NCI-H1436 (cell line): ENCODE measurements around the gene TRABD.

Source experiments
- DNase-seq: peaks from one replicate; lab custom pipeline; 2025; lab: John Stamatoyannopoulos, UW

TRABD gene

DNA sequence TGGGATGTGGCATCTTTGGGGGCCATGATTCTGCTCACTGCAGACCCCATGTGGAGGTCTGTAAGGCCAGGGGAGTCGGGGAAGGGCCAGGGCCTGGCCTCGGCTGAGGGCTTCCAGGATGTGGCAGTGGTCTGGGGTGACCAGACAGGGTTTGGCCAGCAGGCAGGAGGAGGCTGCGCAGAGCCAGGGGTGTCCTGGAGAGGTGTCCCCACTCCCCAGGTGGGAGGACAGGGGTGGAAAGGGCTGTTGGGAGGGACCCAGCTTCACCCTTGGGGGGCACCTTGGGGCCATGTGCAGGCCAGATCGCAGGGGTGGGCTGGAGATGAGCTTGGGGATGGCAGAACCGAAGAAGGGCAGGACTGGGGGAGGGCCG is 11.7 kb upstream of the TRABD start:
- DNase-seq = no peak

DNA sequence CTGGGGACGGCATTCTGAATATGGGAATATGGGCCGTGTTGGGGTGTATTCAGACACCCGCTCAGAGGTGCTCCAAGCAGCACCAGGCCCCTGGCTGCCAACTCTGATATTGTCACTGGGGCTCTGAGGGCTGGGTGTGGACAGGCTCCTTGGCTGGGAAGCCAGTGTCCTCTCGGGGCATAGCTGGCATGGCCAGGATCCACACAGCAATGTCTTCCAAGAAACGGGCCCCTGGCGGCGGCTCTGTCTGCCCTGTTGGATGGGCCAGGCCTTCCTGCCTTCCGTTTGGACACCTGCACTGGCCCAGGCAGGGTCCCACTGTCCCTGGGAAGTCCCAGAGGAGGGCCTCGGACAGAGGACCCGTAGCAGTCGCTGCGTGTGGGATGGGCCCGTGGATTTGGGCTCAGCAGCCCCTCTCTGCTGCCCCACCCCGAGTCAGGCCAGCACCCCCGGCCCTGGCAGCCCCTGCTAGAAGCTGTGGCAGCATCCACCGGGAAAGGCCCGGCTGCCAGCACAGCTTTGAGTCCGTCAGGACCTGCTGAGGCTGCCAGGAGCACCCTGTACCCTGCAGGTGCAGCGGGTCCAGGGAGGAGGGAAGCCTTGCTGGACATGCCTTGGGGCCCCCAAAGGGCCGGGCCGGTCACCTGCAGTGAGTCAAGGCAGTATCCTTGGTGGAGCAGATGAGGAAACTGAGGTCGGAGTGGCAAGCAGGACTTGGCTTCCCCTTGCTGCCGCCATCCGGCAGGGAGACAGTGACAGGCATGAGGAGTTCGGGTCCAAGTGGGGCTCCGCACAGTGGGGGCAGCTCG is 11.1 kb upstream of the TRABD start:
- DNase-seq = no peak

DNA sequence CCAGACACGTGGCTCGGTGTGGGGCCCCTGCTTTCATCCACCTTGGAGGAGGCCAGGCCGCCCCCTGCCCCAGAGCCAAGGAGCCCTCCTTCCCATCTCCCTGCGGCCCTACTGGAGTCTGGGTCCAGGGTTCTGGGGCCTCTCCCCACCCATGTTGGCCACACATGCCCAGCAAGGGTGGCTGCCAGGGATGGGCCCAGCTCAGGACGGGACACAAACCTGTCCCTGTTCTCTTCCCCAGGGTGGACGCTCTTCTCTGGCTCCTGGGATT is 10.6 kb upstream of the TRABD start:
- no peak for DNase-seq

DNA sequence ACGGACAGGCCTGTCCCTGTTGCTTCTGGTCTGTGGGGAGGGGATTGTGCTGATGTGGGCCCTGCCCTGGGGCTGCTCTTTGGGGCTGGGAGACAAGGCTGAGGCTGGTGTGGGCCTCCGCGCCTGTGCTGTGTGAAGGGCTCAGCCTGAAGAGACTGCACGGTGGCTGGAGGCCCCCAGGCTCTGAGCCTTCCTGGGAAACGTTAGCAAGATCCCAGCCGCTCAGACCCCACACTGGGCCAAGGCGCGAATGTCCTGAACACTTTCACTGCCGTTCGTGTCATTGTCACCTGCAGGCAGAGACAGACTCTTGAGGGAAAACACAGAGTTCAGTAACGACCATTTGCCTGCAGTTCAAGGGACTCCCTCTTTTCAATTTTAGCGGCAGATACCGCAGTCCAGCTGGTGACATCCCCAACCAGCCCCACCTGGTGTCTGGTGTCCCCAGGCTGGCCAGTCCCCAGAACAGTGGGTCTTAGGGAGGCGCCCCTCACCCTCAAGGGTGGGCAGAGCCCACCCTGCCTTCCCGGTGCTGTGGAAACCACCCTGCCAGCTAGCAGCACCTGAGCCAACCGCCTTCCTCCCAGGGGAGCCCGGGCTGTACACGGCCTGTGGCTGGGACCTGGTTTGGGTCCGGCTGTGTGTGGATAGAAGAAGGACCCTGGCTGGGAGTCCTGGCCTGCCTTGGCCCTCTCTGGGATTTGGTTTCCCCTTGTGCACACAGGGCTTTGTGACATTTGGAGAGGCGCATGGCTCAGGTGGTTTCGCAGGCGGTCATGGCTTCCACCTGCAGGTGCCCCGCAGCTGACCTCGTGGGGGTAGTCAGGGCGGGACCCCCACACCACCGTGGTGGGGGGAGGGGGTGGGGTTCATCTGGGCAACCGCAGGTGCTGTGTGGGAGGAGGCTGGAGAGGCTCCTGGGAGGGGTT is 9.5 kb upstream of the TRABD start:
- no peak for DNase-seq

DNA sequence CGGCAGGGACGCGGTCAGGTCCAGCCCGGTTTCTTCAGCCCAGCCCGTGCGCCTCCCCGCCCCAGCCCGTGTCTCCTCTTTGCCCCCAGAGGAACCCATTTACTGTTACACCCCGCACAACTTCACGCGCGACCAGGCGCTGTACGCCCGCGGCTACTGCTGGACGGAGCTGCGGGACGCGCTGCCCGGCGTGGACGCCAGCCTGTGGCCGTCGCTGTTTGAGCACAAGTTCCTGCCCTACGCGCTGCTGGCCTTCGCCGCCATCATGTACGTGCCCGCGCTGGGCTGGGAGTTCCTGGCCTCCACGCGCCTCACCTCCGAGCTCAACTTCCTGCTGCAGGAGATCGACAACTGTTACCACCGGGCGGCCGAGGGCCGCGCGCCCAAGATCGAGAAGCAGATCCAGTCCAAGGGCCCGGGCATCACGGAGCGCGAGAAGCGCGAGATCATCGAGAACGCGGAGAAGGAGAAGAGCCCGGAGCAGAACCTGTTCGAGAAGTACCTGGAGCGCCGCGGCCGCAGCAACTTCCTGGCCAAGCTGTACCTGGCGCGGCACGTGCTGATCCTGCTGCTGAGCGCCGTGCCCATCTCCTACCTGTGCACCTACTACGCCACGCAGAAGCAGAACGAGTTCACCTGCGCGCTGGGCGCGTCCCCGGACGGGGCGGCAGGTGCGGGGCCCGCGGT is 8.7 kb upstream of the TRABD start:
- DNase-seq = no peak

DNA sequence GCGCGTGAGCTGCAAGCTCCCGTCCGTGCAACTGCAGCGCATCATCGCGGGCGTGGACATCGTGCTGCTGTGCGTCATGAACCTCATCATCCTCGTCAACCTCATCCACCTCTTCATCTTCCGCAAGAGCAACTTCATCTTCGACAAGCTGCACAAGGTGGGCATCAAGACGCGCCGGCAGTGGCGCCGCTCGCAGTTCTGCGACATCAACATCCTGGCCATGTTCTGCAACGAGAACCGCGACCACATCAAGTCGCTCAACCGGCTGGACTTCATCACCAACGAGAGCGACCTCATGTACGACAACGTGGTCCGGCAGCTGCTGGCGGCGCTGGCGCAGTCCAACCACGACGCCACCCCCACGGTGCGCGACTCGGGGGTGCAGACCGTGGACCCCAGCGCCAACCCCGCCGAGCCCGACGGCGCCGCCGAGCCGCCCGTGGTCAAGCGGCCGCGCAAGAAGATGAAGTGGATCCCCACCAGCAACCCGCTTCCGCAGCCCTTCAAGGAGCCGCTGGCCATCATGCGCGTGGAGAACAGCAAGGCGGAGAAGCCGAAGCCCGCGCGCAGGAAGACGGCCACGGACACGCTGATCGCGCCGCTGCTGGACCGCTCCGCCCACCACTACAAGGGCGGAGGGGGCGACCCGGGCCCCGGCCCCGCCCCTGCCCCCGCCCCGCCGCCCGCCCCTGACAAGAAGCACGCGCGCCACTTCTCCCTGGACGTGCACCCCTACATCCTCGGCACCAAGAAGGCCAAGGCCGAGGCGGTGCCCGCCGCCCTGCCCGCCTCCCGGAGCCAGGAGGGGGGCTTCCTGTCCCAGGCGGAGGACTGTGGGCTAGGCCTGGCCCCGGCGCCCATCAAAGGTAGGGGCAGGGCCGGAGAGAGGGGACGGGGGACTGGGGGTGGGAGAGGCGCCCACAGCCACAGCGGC is 7.9 kb upstream of the TRABD start:
- no peak for DNase-seq

DNA sequence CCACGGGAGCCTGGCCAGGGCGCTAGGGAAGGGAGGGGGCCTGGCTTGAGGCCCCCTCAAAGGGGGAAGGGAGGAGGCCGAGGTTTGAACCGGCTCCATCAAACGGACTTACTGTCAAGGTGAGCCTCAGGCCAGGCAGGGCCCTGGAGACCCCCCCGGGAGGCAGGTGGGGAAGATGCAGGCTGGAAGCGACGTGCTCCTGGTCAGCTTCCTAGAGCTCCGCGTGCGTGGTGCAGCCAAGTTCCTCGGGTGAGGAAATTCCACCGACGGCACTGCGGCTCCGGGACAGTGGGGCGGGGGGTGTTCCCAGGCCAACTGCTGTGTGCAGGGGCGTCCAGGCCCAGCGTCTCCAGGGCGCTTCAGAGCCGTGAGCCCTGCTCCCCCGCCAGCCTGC is 7.2 kb upstream of the TRABD start:
- no peak for DNase-seq

DNA sequence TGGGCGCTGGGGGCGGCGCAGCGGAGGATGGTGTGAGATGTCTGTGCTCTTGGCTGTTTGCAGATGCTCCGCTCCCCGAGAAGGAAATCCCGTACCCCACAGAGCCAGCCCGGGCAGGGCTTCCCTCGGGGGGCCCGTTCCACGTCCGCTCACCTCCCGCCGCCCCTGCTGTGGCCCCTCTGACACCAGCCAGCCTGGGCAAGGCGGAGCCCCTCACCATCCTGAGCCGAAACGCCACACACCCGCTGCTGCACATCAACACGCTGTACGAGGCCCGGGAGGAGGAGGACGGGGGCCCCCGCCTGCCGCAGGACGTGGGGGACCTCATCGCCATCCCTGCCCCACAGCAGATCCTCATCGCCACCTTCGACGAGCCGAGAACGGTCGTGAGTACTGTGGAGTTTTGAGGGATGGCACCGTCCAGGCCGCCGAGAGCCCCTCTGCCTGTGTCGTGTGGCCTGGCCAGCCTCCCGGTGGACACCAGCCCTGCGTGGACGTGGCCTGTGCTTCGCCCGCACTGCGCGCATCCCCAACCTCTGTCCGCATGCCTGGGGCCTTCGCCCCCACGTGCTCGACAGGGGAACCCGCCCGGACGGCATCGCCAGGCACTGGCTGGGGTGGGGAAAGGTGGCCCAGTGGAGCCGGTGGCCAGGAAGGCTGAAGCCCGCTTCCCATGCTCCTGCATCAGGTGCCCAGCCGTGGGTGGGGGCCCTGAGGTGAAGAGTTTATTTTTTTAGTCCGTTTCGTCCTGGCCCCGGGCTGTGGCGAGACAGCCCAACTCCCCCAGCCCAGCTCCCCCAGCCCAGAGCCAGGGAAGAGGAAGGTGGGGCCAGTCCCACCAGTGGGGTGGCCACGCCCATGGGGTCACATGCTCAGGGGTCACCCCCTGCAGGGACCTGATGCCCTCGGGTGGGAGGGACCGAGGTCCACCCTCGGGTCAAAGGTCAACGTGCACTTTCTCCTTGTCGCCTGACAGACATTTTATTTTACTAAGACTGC is 6.5 kb upstream of the TRABD start:
- no peak for DNase-seq

DNA sequence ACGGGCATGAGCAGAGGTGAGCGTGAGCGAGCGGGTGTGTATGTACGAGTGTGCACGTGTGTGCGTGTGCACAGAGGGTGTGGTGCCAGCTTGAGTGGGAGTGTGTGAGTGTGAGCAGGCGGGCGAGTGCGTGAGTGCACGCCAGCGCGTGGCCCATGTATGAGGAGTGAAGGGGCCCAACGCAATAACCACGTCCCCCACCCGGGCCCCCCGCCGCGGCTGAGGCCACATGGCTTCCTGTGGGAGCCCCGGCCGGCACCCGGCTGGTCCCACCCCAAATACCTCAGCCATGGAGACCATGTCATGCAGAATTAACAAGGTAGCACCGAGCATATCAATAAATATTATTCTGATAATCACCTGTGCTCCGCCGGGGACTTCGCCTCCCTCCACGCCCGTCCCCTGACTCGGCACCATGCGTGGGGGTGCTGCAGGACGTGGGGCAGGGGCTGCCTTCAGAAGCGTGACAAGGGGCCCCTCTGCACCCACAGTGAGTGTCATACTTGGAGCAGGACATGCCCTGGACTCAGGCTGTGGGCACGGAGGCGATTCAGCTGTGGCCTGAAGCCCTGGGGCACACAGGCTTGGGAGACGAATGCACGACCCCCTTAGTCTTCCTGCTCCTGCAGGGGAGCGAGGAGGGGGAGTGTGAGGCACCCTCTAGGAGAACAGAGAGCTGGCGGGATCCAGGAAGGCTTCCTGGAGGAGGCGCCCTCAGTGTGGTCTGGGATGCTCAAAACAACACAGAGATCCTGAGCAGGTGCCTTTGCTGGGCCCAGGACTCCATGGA is 5.6 kb upstream of the TRABD start:
- DNase-seq = no peak

DNA sequence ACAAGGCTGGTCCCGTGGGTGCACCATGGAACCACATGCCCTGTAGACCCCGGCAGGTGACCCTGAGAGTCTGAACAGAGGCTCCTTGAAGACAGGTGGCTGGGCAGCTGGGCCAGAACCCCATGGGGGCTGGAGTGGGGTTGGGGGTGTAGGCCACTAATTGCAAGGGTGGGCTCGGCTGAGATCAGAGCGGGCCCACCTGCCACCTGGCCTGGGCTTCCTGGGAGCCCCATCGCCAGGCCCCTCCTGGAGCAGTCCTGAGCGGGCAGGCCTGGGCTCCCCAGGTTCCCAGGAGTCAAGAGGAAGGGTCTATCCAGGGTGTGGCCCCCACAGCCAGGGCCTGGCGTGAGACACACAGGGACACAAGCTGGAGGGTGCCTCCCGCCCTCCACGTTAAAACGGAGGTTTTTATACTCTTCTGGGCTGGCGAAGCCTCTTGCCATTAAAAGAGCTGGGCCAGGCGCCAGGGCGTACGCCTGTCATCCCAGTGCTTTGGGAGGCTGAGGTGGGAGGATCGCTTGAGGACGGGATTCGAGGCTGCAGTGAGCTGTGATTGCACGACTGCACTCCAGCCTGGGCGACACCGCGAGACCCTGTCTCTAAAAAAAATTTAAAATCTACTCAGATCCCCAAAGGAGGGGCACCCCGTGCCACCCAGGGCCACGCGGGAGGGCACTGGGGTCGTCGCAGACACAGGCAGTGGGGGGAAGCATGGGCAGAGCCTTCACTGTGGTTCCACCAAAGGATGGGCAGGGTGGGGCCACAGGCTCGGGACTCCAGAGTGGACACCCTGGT is 4.8 kb upstream of the TRABD start:
- no peak for DNase-seq

DNA sequence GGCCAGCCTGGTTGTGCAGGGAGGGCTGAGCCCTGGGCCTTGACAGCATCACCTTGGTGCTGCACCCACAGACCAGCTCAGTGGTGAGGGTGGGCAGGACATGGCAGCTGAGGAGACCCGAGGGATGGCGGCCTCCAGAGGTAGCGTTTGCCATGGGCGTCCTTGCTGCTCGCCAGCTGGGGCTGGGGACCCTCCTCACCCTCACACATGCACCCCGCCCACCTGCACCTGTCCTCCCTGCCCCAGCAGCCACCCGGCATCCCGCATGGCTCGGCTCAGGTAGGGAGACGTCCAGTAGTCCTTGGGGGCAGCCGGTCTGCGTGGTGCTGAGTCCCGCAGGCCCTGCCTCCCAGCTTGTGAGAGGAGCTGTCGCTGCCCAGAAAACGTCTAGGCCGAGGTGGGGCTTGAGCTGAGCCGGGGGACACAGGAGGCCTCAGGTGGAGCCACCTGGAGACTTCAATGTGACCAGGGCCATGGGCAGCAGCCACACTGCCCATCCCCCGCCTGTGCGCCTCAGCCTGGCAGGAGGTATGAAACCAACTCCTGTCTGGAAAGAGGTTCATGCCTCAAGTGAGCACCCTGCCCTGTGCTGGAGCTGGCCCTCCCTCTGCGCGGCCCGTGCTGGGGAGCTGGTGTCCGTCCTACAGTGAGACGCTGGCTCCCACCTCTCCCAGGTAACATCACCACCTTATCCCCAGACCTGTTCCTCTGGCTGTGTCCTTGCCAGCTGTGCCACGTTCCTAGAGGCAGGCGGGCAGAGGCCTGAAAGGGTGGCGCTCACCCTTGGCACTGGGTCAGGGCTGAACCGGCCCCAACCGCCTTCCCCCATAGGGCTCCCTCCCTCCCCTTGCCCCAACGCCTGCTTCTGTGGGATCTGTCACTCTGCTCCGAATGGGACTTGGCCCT is 3.3 kb upstream of the TRABD start:
- no peak for DNase-seq

DNA sequence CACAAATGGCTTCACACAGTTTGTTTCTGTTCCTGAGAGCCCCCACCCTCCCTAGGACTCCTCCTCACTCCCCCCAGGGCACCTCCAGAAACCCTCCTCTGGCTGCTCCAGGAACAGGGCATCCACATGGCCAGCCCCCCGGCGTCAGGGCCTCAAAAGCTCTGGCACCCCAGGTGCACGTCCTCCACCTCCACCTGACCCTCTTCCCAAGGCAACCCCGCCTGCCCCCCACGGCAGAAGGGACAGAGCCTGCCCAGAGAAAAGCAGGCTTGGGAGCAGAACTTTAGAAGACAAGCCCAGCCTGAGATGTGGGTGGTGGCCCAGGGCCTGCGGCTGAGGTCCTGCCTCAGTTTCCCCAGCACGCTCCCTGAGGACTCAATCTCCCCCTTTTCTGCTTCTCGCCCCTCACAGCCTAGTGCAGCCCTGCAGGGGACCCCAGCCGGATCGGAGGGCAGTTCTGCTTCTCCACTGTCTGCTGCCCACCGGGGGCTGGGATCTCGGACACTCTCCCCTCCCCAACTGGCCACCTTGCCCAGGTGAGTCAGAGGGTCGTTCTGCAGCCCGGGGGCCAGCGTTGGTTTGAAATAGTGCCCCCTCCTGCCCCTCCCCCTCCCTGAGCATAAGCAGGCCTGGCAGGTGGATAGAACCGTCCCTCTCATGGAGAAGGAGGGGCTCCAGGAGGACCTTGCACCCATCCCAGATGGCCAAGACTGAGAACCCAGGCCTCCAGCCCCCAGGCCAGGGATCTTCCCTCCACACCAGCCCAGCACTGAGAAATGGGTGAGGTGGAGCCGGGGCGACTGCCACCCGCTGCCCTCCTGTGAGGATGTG is 2.4 kb upstream of the TRABD start:
- no peak for DNase-seq

DNA sequence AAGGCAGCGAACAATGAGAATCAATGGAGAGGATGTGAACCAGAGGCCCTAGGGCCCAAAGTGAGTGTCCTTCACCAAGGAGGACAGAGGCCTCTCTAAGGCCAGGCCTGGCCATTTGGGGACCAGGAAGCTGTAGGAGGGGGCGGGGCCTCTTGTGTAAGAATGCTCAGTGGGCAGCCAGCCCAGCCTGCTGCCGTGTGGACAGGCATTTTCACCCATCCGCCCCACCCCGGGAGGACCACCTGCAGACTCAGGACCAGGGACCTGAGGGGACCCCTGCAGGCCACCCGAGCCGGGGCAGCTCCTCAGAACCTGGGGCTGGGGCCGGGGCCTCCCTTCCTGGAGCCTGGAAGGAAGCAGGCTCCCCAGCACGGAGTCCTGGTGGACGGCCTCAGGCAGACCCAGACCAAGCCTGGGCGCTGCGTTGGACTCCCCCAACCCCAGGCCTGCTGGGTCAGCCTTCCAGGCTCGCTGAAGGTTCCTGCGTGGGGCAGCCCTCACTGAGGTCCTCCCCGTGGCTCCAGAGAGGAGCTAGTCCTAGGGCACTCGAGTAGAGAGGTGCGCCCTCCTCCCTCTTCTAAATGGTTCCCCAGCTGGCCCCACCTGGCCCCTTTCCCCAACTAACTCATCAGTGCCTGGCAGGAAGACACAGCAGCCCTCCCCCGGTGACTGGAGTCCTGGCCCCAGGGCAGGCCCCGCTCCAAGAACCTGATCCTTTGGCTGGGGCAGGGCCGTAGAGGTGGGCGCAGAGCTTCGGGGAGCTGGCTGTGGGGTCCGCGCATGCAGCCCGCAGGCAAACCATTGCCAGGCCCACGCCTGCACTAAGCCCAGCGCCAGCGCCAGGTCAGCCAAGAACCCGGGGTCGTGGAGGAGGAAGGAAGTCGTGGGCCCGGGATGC is 1.5 kb upstream of the TRABD start:
- no peak for DNase-seq

DNA sequence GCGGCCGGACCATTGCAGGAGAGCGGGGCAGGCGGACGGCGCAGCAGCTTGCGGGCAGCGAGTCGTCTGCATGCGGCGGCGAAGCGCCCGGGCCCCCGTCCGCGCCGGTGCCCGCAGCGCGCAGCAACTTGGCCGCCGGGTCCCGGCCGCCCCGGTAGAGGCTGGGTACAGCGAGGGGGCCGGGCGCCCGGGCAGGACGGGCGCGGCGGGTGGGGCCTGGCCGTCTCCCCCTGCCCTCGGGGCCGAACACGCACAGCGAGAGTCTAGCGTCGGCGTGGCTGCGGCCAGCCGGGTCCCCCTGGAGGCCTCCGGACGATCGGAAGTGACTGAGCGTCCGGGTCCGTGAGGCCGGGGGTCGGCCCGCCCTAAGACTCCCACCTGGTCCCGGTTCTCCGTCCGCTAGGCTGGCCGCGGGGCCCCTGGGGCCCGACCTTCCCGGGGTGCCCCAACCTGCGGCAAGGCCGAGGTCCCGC is 775 bp upstream of the TRABD start:
- DNase-seq = no peak

DNA sequence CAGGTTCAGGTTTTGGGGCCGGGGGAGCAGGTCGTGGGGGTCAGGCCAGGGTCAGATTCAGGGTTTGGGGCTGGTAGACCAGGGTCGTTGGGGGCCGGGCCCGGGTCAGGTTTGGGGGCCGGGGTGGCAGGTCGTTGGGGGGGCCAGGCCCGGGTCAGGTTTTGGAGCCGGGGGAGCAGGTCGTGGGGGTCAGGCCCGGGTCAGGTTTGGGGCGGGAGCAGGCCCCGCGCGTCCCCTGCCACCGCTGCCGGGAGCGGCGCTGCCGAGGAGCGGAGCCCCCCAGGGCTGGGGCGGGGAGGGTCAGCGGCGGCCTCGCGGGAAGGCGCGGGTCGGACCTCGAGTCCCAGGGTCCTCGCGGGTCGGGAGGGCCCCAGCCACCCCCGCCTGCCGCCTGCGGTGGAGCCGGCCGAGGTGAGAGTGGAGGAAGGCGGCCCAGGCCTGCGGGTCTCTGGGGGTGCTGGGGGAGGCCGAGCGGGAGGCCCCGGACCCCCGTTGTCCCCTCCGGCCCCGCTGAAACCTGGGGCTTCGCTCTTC is 535 bp downstream of the TRABD start:
- DNase-seq = no peak
